NCI-H146 treated with DMSO at 0.1 percent for 48 hours (cell line): ENCODE results near the gene DIMT1.

Experiments used
- DNase-seq: peaks from one replicate; lab custom pipeline; 2025; ENCODE audit not compliant: unreplicated experiment; lab: John Stamatoyannopoulos, UW

The DIMT1 gene

GRCh38 chr5:62403411-62404250 lies at the start of gene DIMT1:
Gene DIMT1, minus strand, starts transcription at chr5:62403905. Its CDS starts 133 bp downstream, at chr5:62403772.
- peak; percentile 92 for DNase-seq

DNA sequence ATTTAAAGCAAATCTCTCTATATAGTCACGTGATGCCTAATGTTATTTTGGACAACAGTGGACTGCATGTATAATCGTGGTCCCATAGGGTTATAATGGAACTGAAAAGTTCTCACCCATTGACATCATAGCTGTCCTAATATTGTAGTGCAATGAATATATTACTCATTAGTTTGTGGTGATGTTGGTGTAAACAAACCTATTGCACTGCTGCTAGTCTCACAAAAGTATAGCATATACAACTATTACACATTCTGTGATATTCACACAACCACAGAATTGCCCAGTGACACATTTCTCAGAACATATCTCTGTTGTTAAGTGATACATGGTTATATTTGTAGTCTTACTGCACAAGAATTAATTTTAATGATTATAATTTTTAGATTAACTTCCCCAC lies 46.6 kb upstream of the DIMT1 start:
- DNase-seq, result no peak

DNA sequence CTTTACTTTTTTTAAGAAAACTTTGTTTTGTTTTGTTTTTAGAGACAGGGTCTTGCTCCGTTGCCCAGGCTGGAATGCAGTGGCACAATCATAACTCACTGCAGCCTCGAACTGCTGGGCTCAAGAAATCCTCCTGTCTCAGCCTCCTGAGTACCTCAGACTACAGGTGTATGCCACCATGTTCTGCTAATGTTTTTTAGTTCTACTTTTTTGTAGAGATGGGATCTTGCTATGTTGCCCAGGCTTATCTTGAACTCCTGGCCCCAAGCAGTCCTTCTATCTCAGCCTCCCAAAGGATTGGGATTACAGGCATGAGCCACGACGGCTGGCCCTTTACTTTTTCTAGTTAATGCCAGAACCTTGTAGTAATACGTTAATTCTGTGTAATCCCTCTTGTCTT lies 44.8 kb upstream of the DIMT1 start:
- DNase-seq, result no peak

- DNase-seq, result no peak
Measured at GRCh38 chr5:62432621-62433064, 28.9 kb upstream of the DIMT1 start.

DNA sequence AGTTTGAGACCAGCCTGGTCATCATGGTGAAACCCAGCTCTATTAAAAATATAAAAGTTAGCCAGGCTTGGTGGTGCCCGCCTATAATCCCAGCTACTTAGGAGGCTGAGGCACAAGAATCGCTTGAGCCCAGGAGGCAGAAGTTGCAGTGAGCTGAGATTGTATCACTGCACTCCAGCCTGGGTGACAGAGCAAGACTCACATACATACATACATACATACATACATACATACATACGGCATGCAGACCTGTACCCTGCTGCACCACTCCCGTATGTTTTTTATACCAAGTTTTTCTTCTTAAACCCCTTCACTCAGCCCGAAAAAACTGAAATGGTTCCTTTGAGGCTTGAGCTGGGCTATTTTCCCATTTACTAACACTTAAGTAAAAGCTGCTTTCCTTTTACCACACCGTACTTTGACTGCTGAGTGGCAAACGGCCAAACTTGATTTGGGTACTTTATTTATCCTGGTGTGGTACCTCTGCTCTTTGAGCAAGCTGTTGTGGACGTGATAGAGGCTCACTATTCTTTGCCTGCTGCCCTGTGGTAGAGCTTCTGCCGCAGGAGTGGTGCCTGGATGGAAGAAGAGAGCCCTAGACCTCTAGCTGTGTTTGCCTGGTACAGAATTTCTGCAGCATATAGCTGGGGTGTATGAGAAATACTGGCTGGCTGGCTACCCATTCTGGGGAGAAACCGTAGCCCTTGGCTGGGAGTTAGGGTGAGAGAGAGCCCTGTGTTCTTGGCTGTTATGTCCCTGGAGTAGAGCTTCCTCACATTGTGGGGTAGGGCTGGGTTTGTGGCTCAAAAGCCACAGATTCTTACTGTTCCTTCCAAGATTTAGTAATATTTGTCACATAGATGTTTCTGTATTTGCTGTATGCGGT lies 28.3 kb upstream of the DIMT1 start:
- DNase-seq, result no peak

DNA sequence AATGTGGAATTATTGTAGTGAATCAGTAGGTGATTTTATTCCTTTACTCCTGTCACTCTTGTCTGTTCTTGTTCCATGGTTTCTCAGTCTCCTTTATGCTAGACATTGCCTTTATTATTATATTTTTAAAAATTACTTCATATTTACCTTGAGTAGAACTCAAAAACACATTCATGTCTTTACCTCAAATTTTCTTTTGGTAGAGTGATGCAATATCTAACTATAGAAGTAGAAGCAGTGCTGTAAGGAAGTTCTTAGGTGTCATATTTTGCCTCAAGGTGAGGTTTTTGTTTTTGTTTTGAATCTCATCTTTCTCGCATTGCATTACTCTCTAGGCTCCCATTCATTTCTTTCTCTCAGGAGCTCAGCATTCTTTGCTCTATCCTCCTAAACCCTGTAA lies 21.1 kb upstream of the DIMT1 start:
- no peak for DNase-seq

- DNase-seq, result no peak
Measured at GRCh38 chr5:62421414-62421813, 17.7 kb upstream of the DIMT1 start.

DNA sequence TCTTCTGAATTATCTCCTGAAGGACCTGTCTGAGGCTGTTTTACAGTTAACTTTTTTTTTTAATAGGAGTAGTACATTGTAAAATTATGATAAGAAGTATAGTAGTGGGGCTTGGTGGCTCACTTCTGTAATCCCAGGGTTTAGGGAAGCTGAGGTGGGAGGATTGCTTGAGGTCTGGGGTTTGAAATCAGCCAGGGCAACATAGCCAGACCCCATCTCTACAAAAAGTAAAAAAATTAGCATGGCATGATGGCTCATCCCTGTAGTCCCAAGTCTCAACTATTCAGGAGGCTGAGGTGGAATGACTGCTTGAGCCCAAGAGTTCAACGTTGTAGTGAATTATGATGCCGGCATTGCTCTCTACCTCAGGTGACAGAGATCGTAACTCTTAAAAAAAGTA lies 15.9 kb upstream of the DIMT1 start:
- DNase-seq, result no peak

DNA sequence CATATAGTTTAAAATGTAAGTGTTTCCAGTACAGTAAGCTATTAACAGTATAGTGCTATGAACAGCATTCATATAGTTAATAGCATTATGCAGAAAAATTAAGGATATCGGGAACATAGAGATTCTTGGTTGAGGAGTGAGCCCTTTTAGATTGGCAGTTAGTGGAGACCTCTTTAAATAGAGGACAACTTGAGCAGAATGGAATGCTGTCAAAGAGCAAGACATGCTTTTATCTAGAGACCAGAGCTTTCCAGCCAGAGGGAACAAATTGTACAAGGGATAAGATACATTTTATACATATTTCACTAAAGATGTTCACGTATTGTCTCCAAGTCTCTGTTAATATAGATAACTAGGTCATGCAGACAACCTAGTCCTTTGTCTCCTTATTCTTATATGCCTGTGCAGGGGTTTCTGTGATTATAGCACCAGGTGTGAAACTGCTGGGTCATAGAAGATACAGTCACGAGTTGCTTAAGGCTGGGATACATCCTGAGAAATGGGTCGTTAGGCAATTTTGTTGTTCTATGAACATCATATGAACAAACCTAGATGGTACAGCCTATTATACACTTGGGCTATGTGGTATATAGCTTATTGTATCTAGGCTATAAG lies 14.9 kb upstream of the DIMT1 start:
- DNase-seq, result no peak

GRCh38 chr5:62413711-62414110 lies 10.0 kb upstream of the DIMT1 start:
- no peak for DNase-seq

DNA sequence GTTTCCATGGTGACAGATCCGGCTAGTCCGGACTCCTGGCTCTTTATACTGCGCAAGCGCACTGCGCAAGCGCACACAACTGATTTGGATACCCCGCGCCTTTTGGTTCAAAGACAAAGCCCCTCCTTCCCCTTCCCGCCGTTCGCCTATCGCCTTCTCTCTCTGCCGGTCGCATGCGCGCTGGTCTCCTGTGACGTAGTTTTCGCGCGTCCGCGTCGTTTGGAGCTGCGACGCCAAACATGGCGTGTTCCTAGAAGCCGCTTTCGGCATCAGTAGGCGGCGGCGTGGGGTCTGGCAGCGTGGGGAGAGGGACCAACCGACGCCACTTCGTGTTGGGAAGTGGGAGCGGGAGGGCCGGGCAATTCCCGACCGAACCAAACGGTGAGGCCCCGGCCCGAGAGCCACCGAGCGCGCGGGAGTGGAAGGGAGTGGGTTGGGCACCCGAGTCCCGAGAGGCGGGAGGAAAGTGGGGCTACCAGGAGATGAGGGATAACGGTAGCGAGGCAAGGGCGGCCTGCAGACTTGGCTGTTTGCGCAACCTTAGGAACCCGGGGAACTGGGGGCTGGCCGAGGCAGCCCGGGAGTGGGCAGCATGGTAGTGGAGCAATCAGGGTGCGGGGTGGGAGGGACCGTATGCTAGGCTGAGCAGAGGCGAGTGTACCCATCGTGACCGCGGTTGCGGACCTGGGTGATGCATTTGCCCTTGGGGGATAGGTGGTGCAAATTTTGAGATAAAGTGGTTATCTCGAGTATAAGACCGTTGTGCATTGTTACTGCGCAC lies 9.0 kb upstream of the DIMT1 start, which contains the start of gene IPO11:
Gene IPO11, plus strand, starts transcription at position 215 of the 781 bp plus-strand sequence. CDS start 24,517 bp downstream, outside the sequence.
- DNase-seq, result peak; percentile 97

GRCh38 chr5:62395210-62395950 lies 8.3 kb downstream of the DIMT1 start:
- no peak for DNase-seq

- no peak for DNase-seq
Measured at GRCh38 chr5:62386824-62387223, 16.9 kb downstream of the DIMT1 start.

DNA sequence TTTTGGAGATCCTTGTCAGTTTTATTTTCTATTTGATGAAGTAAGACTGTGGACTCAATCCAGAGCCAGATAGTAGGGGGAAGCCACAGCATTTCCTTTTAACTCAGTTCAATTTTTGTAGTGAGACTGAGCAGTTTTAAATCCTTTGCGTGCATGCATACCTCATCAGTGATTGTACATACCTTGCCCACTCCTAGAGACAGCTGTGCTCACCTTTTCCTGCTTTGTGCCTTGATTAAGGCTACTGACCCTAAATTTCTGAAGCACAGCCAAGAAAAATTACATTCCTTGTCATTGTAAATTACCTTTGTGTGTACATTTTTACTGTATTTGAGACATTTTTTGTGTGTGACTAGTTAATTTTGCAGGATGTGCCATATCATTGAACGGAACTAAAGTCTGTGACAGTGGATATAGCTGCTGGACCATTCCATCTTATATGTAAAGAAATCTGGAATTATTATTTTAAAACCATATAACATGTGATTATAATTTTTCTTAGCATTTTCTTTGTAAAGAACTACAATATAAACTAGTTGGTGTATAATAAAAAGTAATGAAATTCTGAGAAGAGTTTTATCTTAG lies 17.8 kb downstream of the DIMT1 start:
- DNase-seq, result no peak

GRCh38 chr5:62385131-62385530 lies 18.6 kb downstream of the DIMT1 start:
- no peak for DNase-seq

GRCh38 chr5:62376064-62376463 lies 27.6 kb downstream of the DIMT1 start:
- DNase-seq, result no peak

GRCh38 chr5:62375627-62376026 lies 28.1 kb downstream of the DIMT1 start:
- DNase-seq, result no peak

DNA sequence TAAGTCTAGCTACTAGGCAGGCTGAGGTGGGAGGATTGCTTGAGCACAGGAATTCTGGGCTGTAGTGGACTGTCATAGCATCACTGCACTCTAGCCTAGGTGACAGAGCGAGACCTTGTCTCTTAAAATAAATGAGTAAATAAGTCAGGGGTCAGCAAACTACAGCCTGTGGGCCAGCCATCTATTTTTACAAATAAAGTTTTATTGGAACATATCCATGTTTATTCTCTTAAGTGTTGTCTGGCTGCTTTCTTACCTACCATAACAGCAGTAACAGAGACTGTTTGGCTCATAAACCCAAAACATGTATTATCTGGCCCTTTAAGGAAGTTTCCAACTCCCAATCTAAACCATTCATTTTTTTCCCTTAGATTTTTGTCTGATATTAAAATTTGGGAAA lies 29.6 kb downstream of the DIMT1 start:
- DNase-seq, result no peak

DNA sequence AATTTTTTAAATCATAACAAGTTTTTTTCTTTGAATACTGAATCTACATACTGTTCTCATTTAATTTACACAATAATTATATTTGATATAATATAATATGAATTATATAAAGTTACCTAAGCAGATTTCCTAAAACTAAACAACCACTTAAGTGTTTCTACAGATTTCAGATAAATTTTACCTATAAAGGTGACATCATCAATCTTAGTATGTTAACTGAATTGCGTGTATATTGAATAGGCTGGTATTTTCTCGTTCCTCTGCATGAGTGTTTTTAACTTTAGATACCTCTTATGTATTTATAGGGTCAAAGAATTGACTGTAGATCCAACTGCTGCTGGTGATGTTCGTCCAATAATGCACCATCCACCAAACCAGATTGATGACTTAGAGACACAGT lies 30.3 kb downstream of the DIMT1 start:
- DNase-seq, result no peak

- no peak for DNase-seq
Measured at GRCh38 chr5:62372600-62372999, 31.1 kb downstream of the DIMT1 start.
